GM23248 (cell line): ENCODE data around the gene PGRMC1. TPM values are rescaled to one million over a fixed set of nuclear protein-coding genes. Genes with fewer than 3 reads are reported as not detected.
"Not testable (repeated sequence)": the region's sequence is repeated elsewhere in the genome, so short reads cannot be mapped to it uniquely, and the experiment has no call there.

Experiments
- DNase-seq: peaks from one replicate; pipeline ENCODE4 v3.0.0-alpha.2; 2015
- H2AFZ ChIP-seq: fragments of 200-600 bp; sonication (generic); 2 replicates; pipeline ENCODE4 v1.6.1; 2016; ENCODE audit warnings: antibody characterized with exemption
- H3F3A ChIP-seq: fragments of 200-600 bp; sonication (generic); 2 replicates; pipeline ENCODE4 v1.6.1; 2016; ENCODE audit warnings: mild to moderate bottlenecking, antibody characterized with exemption, mixed run types; ENCODE audit not compliant: insufficient read depth
- H3K27ac ChIP-seq: fragments of 200-600 bp; sonication (generic); 2 replicates; pipeline ENCODE4 v1.5.1; 2016; ENCODE audit warnings: mild to moderate bottlenecking
- H3K27me3 ChIP-seq: fragments of 200-600 bp; sonication (generic); replicated peaks from 2 replicates; pipeline ENCODE4 v1.6.1; 2016; ENCODE audit warnings: mild to moderate bottlenecking; ENCODE audit not compliant: insufficient read depth
- H3K36me3 ChIP-seq: fragments of 200-600 bp; sonication (generic); 2 replicates; pipeline ENCODE4 v1.6.1; 2016; ENCODE audit warnings: low read depth, mild to moderate bottlenecking
- H3K4me1 ChIP-seq: fragments of 200-600 bp; sonication (generic); 2 replicates; pipeline ENCODE4 v1.6.1; 2016; ENCODE audit warnings: mild to moderate bottlenecking; ENCODE audit not compliant: insufficient read depth
- H3K4me2 ChIP-seq: fragments of 200-600 bp; sonication (generic); one replicate; pipeline ENCODE4 v1.6.1; 2016; ENCODE audit warnings: mild to moderate bottlenecking; ENCODE audit not compliant: unreplicated experiment
- H3K4me3 ChIP-seq: fragments of 200-600 bp; sonication (generic); 2 replicates; pipeline ENCODE4 v1.5.1; 2016; ENCODE audit warnings: mild to moderate bottlenecking
- H3K79me2 ChIP-seq: fragments of 200-600 bp; sonication (generic); 2 replicates; pipeline ENCODE4 v1.6.1; 2016; ENCODE audit warnings: mild to moderate bottlenecking; ENCODE audit not compliant: insufficient read depth
- H3K9ac ChIP-seq: fragments of 200-600 bp; sonication (generic); 2 replicates; pipeline ENCODE4 v1.6.1; 2016; ENCODE audit warnings: mild to moderate bottlenecking
- H3K9me2 ChIP-seq: fragments of 200-600 bp; sonication (generic); 2 replicates; pipeline ENCODE4 v1.6.1; 2016; ENCODE audit warnings: mixed run types, mild to moderate bottlenecking, moderate library complexity; ENCODE audit not compliant: insufficient read depth
- H3K9me3 ChIP-seq: fragments of 200-600 bp; sonication (generic); one replicate; pipeline ENCODE4 v1.6.1; 2017; ENCODE audit warnings: low read depth
- H4K20me1 ChIP-seq: fragments of 200-600 bp; sonication (generic); 2 replicates; pipeline ENCODE4 v1.6.0; 2016; ENCODE audit not compliant: insufficient read depth
- EZH2 ChIP-seq: fragments of 200-600 bp; sonication (generic); IDR thresholded peaks from 2 replicates; pipeline ENCODE4 v1.6.1; 2018; ENCODE audit warnings: antibody characterized with exemption, mild to moderate bottlenecking; ENCODE audit not compliant: insufficient read depth, poor library complexity, severe bottlenecking
- EZH2phosphoT487 ChIP-seq: fragments of 200-600 bp; sonication (generic); IDR thresholded peaks from 2 replicates; pipeline ENCODE4 v1.6.1; 2018; ENCODE audit warnings: antibody characterized with exemption, moderate library complexity, mild to moderate bottlenecking, low read depth; ENCODE audit not compliant: insufficient read depth
- WGBS, 2 experiments: methylation state at CpG; one replicate each; pipeline ENCODE4 v1.1.6; 2015 to 2017; ENCODE audit warnings: low lambda C conversion rate in 2 of 2, low coverage in 1 of 2; ENCODE audit errors: missing lambda C conversion rate in 2 of 2; 5-methylcytosine and 5-hydroxymethylcytosine counted together
- in situ Hi-C: fragments of 300-500 bp; cut with MboI; formaldehyde crosslinking; loops from 2 replicates; pipeline ENCODE4 v1.15.0; 2020
- polyA plus RNA-seq: library from polyadenylated mRNA; unstranded; fragments of >200 nt; fragmentation: Nextera tagmentation; extraction: Ambion mirVana; gene quantifications from 2 replicates; pipeline ENCODE4 v1.2.1, GENCODE V29; 2016
- total RNA-seq: library from RNA; depleted of rRNA; stranded (reverse); fragments of >200 nt; shearing (Covaris generic); gene quantifications from 2 replicates; pipeline ENCODE4 v1.2.3, GENCODE V29; 2014

Gene PGRMC1
- total and polyA plus RNA-seq, 2 experiments from 2014 or later, result 176 to 245 TPM

DNA sequence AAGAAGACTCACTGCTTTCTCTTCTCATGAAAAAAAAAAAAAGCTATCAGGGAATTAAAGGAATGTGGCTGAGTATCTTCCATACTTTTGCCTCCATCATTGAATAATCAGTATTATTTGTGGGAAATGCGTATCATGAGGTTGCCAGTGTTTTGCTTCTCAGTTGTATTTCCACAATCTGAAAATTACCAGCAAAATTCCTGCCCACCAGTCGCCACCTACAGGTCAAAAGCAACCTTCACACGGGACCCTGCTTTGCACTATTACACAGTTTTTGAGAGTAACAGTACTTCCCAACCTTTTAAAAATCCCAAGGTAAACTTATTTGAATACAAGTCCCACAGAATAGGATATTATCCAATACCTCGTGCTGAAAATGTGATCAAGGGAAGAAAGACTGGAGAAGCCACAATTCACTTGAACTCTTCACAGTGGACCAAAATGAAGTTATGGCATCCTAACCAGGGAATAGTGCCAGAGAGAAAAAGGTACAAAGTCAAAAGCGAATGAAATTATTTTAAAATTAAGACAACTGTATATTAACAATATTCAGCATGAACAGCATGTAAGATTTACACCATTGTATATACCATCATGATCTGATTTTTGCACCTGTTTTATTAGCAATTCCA is 30.4 kb downstream of the PGRMC1 start:
- Histone ChIP-seq H3K9ac (no peak overlapping the region), H3K4me1 (no peaks in the 10 kb centered on the region), H3K9me3 (no peaks in the 10 kb centered on the region), H3K79me2 (no peaks in the 10 kb centered on the region), H3K27me3 (no peaks in the 10 kb centered on the region), H4K20me1 (no peaks in the 10 kb centered on the region), H3K27ac (no peak overlapping the region), H3F3A (no peaks in the 10 kb centered on the region), H3K4me3 (no peak overlapping the region), H2AFZ (no peak overlapping the region), H3K36me3 (no peaks in the 10 kb centered on the region), H3K4me2 (no peak overlapping the region), H3K9me2 (no peaks in the 10 kb centered on the region)
- TF ChIP-seq EZH2 (no peak), EZH2phosphoT487 (no peak)
- DNase-seq, result peak; percentile 49
- WGBS, 2 experiments, result 10 to 13% methylated on average over 5 of the region's 5 CpGs
- in situ Hi-C loops, result no loop called here

DNA sequence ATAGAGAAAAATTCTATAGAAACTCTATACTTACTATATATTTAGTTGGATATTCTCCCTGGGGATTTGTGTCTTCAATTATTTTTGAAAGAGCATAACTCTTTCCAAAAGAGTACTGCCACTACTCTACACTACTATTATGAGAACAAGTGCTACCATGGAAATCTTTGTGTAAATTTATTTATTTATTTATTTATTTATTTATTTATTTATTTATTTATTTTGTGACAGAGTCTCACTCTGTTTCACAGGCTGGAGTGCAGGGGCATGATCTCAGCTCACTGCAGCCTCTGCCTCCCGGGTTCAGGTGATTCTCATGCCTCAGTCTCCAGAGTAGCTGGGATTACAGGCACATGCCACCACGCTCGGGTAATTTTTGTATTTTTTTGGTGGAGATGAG is 31.0 kb downstream of the PGRMC1 start:
- H3K9ac ChIP-seq, DNase-seq, H3F3A ChIP-seq, H3K36me3 ChIP-seq, H3K4me3 ChIP-seq, H3K79me2 ChIP-seq, H3K27me3 ChIP-seq, H3K27ac ChIP-seq, H2AFZ ChIP-seq, in situ Hi-C loops, H3K4me1 ChIP-seq, H3K9me2 ChIP-seq, H3K9me3 ChIP-seq, H3K4me2 ChIP-seq, H4K20me1 ChIP-seq: not testable (repeated sequence)
- 60 to 61% methylated on average over 3 of the region's 3 CpGs for WGBS, 2 experiments

DNA sequence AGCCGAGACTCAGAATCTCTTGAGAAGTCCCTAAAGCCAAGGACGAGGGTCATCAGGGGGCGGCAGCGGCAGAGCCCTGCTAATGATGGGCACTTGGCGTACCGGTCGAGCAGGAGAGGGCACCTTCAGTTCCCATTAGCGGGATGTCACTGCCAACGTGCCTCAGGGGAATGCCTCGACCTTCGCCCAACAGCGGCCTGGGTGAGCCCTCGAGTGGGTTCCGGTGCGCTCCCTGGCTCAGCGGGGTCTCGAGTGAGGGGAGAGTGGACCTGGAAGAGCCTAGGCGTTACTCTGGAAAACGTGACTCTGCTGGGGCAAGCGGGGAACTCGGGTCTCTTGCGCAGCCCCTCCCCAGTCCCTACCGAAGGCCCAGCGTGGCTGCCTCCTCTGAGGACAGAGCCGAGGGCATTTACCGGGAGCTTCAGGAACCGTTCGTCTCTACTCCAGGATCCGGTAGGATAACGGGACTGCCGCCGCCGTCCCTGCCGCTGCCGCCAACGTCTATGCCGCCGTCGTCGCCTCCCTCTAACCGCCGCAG is 36.9 kb downstream of the PGRMC1 start:
- Histone ChIP-seq H3K4me3 (0 out of 2 replicates have a peak overlapping the region, but pooled peaks have one; percentile 42), H3F3A (no peaks in the 10 kb centered on the region)

DNA sequence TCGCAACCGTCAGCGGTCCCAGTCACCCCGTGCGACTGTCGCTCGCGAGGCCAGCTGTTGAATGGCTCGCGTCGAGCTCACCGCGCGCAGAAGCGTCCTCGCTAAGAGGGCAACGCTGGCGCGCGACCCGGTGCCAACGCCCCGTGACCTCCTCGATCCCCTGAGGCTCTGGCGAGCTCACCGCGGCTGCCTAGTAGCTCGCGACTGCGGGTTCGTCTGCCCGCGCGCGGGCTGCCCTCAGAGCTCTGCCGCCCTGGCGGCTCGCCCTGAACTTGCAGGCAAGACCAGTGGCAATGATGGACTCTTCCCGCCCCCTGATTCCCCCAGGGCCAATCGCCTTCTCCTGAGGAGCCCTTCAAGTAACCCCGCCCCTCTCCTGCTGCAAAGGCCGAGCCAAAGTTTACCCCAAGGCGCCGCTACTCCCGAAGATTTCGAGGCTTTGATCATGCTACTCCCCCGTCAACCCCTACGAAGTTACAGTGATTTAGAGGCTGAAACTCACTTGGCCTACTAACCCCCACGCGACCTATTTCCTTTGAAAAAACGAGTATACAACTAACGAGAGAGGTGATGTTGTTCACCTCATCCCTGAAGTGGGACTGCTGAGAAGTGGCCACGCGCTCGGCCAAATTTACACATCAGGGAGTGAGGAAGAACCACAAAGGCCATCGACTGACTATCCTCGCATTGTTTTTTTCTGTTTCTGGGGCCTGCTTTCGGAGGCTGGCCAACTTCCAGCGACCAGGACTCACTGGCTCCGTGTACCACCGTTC is 37.5 kb downstream of the PGRMC1 start:
- DNase-seq, result peak; percentile 56
- Histone ChIP-seq H3K4me2 (no peak overlapping the region), H3K27me3 (no peaks in the 10 kb centered on the region), H3K36me3 (no peaks in the 10 kb centered on the region), H3K9me2 (no peaks in the 10 kb centered on the region), H3K9me3 (no peaks in the 10 kb centered on the region), H3K4me3 (peak overlapping the region; percentile 42), H3K79me2 (no peaks in the 10 kb centered on the region), H3K4me1 (no peaks in the 10 kb centered on the region), H4K20me1 (no peaks in the 10 kb centered on the region), H2AFZ (peak overlapping the region; percentile 75), H3K27ac (no peak overlapping the region), H3F3A (no peaks in the 10 kb centered on the region), H3K9ac (no peak overlapping the region)
- no peak for TF ChIP-seq EZH2phosphoT487
- no peak for TF ChIP-seq EZH2
- in situ Hi-C loops, result no loop called here
- WGBS, 2 experiments, result 11 to 14% methylated on average over 35 to 48 of the region's 61 CpGs

More for the DNA sequence above, 36.9 kb downstream of the PGRMC1 start:
- H3K36me3 ChIP-seq, result no peaks in the 10 kb centered on the region
- no peak for TF ChIP-seq EZH2phosphoT487
- no peaks in the 10 kb centered on the region for H4K20me1 ChIP-seq
- H3K9ac ChIP-seq, result no peak overlapping the region
- in situ Hi-C loops, result no loop called here
- H3K79me2 ChIP-seq, result no peaks in the 10 kb centered on the region
- DNase-seq, result no peak
- no peak overlapping the region for H3K27ac ChIP-seq
- H3K9me2 ChIP-seq, result no peaks in the 10 kb centered on the region
- WGBS, 2 experiments, result 63 to 73% methylated on average over 11 to 39 of the region's 42 CpGs
- H3K9me3 ChIP-seq, result no peaks in the 10 kb centered on the region
- peak overlapping the region; percentile 75 for H2AFZ ChIP-seq
- no peak overlapping the region for H3K4me2 ChIP-seq
- H3K27me3 ChIP-seq, result no peaks in the 10 kb centered on the region
- no peaks in the 10 kb centered on the region for H3K4me1 ChIP-seq

DNA sequence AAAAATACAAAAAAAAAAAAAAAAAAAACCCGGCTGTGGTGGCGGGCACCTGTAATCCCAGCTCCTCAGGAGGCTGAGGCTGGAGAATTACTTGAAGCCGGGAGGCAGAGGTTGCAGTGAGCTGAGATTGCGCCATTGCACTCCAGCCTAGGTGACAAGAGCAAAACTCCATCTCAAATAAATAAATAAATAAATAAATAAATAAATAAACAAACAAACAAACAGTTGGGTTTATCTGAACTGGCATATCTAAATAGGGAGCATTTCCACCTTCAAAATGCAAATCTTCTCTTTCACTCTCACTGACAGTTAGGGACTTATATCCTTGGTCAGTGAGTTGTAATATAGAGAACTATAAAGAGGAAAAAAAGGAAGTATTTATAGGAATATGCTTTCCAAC is 46.3 kb downstream of the PGRMC1 start:
- H3K27ac ChIP-seq, H2AFZ ChIP-seq, DNase-seq, H3K27me3 ChIP-seq, H3K9me3 ChIP-seq, H3K4me3 ChIP-seq, H3K4me1 ChIP-seq, H3K4me2 ChIP-seq, H4K20me1 ChIP-seq, H3F3A ChIP-seq, H3K9ac ChIP-seq, in situ Hi-C loops, H3K9me2 ChIP-seq, H3K79me2 ChIP-seq, H3K36me3 ChIP-seq: not testable (repeated sequence)
- 80 to 83% methylated on average over 4 of the region's 4 CpGs for WGBS, 2 experiments
